MM.1S (cell line): ENCODE measurements around the gene SIK2.
"Not testable (repeated sequence)": the region's sequence is repeated elsewhere in the genome, so short reads cannot be mapped to it uniquely, and the experiment has no call there.

ENCODE experiments used
- DNase-seq: peaks from one replicate; pipeline ENCODE4 v3.0.0-alpha.2; 2015
- H2AFZ ChIP-seq: fragments of 300-600 bp; sonication (generic); 2 replicates; pipeline ENCODE4 v1.6.0; 2016; ENCODE audit warnings: antibody characterized with exemption, low read length
- H3F3A ChIP-seq: fragments of 300-600 bp; sonication (generic); 2 replicates; pipeline ENCODE4 v1.6.1; 2016; ENCODE audit warnings: mild to moderate bottlenecking, antibody characterized with exemption, low read length, moderate library complexity, mixed read lengths; ENCODE audit not compliant: insufficient read depth
- H3K27ac ChIP-seq: fragments of 300-600 bp; sonication (generic); 2 replicates; pipeline ENCODE4 v1.5.1; 2016; ENCODE audit warnings: mild to moderate bottlenecking, low read length
- H3K27me3 ChIP-seq: fragments of 300-600 bp; sonication (generic); replicated peaks from 2 replicates; pipeline ENCODE4 v1.6.0; 2016; ENCODE audit warnings: low read length; ENCODE audit not compliant: insufficient read depth
- H3K36me3 ChIP-seq: fragments of 300-600 bp; sonication (generic); replicated peaks from 2 replicates; pipeline ENCODE4 v1.6.1; 2016; ENCODE audit warnings: mild to moderate bottlenecking, low read length, mixed read lengths; ENCODE audit not compliant: insufficient read depth
- H3K4me1 ChIP-seq: fragments of 300-600 bp; sonication (generic); 2 replicates; pipeline ENCODE4 v1.6.1; 2016; ENCODE audit warnings: low read length, mixed read lengths
- H3K4me2 ChIP-seq: fragments of 300-600 bp; sonication (generic); 2 replicates; pipeline ENCODE4 v1.6.0; 2016; ENCODE audit warnings: low read depth, low read length
- H3K4me3 ChIP-seq: fragments of 300-600 bp; sonication (generic); 2 replicates; pipeline ENCODE4 v1.5.1; 2016; ENCODE audit warnings: low read length, mixed read lengths
- H3K79me2 ChIP-seq: fragments of 300-600 bp; sonication (generic); 2 replicates; pipeline ENCODE4 v1.6.1; 2016; ENCODE audit warnings: mixed run types, low read length, mixed read lengths
- H3K9ac ChIP-seq: fragments of 300-600 bp; sonication (generic); 2 replicates; pipeline ENCODE4 v1.6.1; 2016; ENCODE audit warnings: low read length, mixed read lengths
- H3K9me2 ChIP-seq: fragments of 300-600 bp; sonication (generic); replicated peaks from 2 replicates; pipeline ENCODE4 v1.6.1; 2016; ENCODE audit warnings: mild to moderate bottlenecking, low read length, mixed read lengths; ENCODE audit not compliant: insufficient read depth
- H3K9me3 ChIP-seq: fragments of 300-600 bp; sonication (generic); replicated peaks from 2 replicates; pipeline ENCODE4 v1.6.1; 2016; ENCODE audit warnings: mild to moderate bottlenecking, low read length, mixed read lengths; ENCODE audit not compliant: insufficient read depth
- H4K20me1 ChIP-seq: fragments of 300-600 bp; sonication (generic); 2 replicates; pipeline ENCODE4 v1.6.1; 2016; ENCODE audit warnings: mild to moderate bottlenecking, low read length, moderate library complexity, mixed read lengths; ENCODE audit not compliant: insufficient read depth
- EZH2 ChIP-seq: fragments of 300-600 bp; sonication (generic); optimal IDR thresholded peaks from 2 replicates; pipeline ENCODE3; 2017; ENCODE audit warnings: low read depth, mild to moderate bottlenecking, antibody characterized with exemption, low read length, mixed read lengths
- EZH2phosphoT487 ChIP-seq: fragments of 300-600 bp; sonication (generic); IDR thresholded peaks from 2 replicates; pipeline ENCODE4 v1.6.1; 2018; ENCODE audit warnings: antibody characterized with exemption, low read length
- TF ChIP-seq, protein P1 (sequence below): fragments of 300-600 bp; sonication (generic); IDR thresholded peaks from 2 replicates; pipeline ENCODE4 v1.5.1; 2016; ENCODE audit warnings: antibody characterized with exemption, low read length, mixed read lengths

The SIK2 gene

DNA sequence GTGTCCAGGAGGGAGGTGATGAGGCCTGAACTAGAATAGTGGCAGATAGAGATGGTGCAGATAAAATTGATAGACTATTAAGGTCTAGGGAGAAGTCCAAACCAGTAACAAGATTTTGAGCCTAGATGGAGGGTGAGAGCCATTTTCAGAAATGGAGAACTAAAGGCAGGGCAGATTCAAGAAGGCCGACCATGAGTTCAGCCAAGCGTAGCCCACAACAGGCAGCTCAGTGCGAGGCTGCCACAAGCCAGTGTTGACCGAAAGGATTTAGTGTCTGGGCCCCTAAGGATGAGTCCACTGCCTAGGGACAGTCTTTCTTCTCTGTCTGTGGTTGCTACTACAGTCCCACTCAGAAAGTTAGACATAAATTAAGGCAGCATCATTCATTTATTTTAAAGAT lies 112.3 kb downstream of the SIK2 start:
- no peak overlapping the region for H3K4me3 ChIP-seq
- no peak for TF ChIP-seq EZH2
- DNase-seq = no peak
- no peaks in the 10 kb centered on the region for H3F3A ChIP-seq
- no peak overlapping the region for H3K27ac ChIP-seq
- no peaks in the 10 kb centered on the region for H3K27me3 ChIP-seq
- no peaks in the 10 kb centered on the region for H3K79me2 ChIP-seq
- H3K36me3 ChIP-seq = no peaks in the 10 kb centered on the region
- no peaks in the 10 kb centered on the region for H3K9me2 ChIP-seq
- no peaks in the 10 kb centered on the region for H4K20me1 ChIP-seq
- no peak overlapping the region for H3K4me2 ChIP-seq
- H3K4me1 ChIP-seq = no peaks in the 10 kb centered on the region
- no peaks in the 10 kb centered on the region for H3K9me3 ChIP-seq
- H3K9ac ChIP-seq = no peak overlapping the region
- no peak overlapping the region for H2AFZ ChIP-seq

GRCh38 chr11:111715142-111715816 lies 113.0 kb downstream of the SIK2 start:
- no peaks in the 10 kb centered on the region for H3K4me1 ChIP-seq
- no peak overlapping the region for H3K4me2 ChIP-seq
- H3K36me3 ChIP-seq = no peaks in the 10 kb centered on the region
- no peaks in the 10 kb centered on the region for H3K9me2 ChIP-seq
- no peak overlapping the region for H2AFZ ChIP-seq
- no peak for DNase-seq
- no peak overlapping the region for H3K9ac ChIP-seq
- H3K27me3 ChIP-seq = no peaks in the 10 kb centered on the region
- H3K79me2 ChIP-seq = no peaks in the 10 kb centered on the region
- H3K9me3 ChIP-seq = no peaks in the 10 kb centered on the region
- H3K4me3 ChIP-seq = no peak overlapping the region
- TF ChIP-seq EZH2 (no peak), EZH2phosphoT487 (no peak)
- TF ChIP-seq, protein P1, sequence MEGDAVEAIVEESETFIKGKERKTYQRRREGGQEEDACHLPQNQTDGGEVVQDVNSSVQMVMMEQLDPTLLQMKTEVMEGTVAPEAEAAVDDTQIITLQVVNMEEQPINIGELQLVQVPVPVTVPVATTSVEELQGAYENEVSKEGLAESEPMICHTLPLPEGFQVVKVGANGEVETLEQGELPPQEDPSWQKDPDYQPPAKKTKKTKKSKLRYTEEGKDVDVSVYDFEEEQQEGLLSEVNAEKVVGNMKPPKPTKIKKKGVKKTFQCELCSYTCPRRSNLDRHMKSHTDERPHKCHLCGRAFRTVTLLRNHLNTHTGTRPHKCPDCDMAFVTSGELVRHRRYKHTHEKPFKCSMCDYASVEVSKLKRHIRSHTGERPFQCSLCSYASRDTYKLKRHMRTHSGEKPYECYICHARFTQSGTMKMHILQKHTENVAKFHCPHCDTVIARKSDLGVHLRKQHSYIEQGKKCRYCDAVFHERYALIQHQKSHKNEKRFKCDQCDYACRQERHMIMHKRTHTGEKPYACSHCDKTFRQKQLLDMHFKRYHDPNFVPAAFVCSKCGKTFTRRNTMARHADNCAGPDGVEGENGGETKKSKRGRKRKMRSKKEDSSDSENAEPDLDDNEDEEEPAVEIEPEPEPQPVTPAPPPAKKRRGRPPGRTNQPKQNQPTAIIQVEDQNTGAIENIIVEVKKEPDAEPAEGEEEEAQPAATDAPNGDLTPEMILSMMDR = no peak
- H3K27ac ChIP-seq = no peak overlapping the region
- H4K20me1 ChIP-seq = no peaks in the 10 kb centered on the region
- H3F3A ChIP-seq = no peaks in the 10 kb centered on the region

GRCh38 chr11:111717660-111718059 lies 115.4 kb downstream of the SIK2 start:
- not testable (repeated sequence) for H3K27ac ChIP-seq, H3K4me3 ChIP-seq, DNase-seq, H2AFZ ChIP-seq, H3K9ac ChIP-seq, H3K9me2 ChIP-seq, H3K36me3 ChIP-seq, H3F3A ChIP-seq, H3K4me2 ChIP-seq, H4K20me1 ChIP-seq, H3K9me3 ChIP-seq, H3K4me1 ChIP-seq, H3K79me2 ChIP-seq, H3K27me3 ChIP-seq

DNA sequence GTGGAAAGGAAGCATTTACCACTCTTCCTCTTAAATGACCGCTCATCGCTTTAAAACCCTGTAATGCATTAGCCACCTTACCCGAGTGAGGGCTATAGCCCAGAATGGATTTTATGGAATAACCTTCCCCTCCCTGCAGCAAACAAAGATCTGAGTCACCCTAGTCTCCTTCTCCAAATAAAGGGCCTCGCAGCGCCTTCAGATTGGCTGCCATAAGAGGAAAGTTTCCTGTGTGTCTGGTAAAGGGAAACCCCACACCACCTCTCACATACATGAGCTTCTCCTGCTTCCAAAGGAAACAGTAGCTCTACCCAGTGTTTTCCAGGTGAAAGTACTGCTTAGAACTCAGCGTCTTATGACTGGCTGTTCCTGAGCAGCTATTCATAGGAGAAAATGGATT lies 116.2 kb downstream of the SIK2 start:
- no peaks in the 10 kb centered on the region for H3K79me2 ChIP-seq
- no peak overlapping the region for H3K4me3 ChIP-seq
- no peak overlapping the region for H3K4me2 ChIP-seq
- H2AFZ ChIP-seq = no peak overlapping the region
- no peaks in the 10 kb centered on the region for H3K4me1 ChIP-seq
- no peaks in the 10 kb centered on the region for H3K36me3 ChIP-seq
- no peak overlapping the region for H3K27ac ChIP-seq
- DNase-seq = no peak
- no peaks in the 10 kb centered on the region for H3K27me3 ChIP-seq
- no peaks in the 10 kb centered on the region for H4K20me1 ChIP-seq
- no peaks in the 10 kb centered on the region for H3K9me2 ChIP-seq
- no peaks in the 10 kb centered on the region for H3F3A ChIP-seq
- no peak overlapping the region for H3K9ac ChIP-seq
- TF ChIP-seq, protein P1 = no peak
- TF ChIP-seq EZH2phosphoT487 (no peak), EZH2 (no peak)
- no peaks in the 10 kb centered on the region for H3K9me3 ChIP-seq
